NCI-H2081 treated with DMSO at 0.1 percent for 48 hours (cell line): ENCODE data around the gene NR2F1.

ENCODE experiments used
- DNase-seq: peaks from one replicate; lab custom pipeline; 2025; lab: John Stamatoyannopoulos, UW

Gene NR2F1

DNA sequence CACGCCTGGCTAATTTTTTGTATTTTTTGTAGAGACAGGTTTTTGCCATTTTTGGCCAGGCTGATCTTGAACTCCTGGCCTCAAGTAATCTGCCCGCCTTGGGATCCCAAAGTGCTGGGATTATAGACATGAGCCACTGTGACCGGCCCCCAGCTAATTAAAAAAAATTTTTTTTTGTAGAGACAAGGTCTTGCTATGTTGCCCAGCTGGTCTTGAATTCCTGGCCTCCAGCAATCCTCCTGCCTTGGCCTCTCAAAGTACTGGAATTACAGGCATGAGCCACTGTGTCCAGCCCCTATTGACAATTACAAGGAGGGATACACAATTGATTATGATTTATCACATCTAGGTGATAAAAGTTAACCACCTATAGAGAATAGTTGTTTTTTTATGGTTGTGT, 59.5 kb downstream of the NR2F1 start:
- DNase-seq: no peak
